H1 (cell line): ENCODE results near the gene TINAGL1.

ENCODE experiments used
- KDM5A ChIP-seq: fragments of 200-600 bp; IDR thresholded peaks from 2 replicates; pipeline ENCODE4 v1.7.1; 2012; ENCODE audit warnings: mild to moderate bottlenecking, low read length, inconsistent platforms, mixed read lengths
- SIX5 ChIP-seq: IDR thresholded peaks from 2 replicates; pipeline ENCODE4 v1.6.1; 2011; ENCODE audit warnings: mild to moderate bottlenecking, low read depth, low read length
- TAF1 ChIP-seq: IDR thresholded peaks from 2 replicates; pipeline ENCODE4 v1.6.1; 2011; ENCODE audit warnings: mild to moderate bottlenecking, low read depth, low read length
- ZNF274 ChIP-seq: IDR thresholded peaks from 2 replicates; pipeline ENCODE4 v1.7.0; 2012; ENCODE audit warnings: low read length, borderline replicate concordance; ENCODE audit errors: extremely low read depth
- TF ChIP-seq, protein P1 (sequence below), 3 experiments: IDR thresholded peaks; 1 replicate in 2 of 3; 2 replicates in 1 of 3; pipeline versions ENCODE4 v1.5.1 to v1.6.1; 2011; ENCODE audit warnings: low read length in 3 of 3, mild to moderate bottlenecking in 3 of 3, inconsistent platforms in 2 of 3, low read depth in 1 of 3, moderate library complexity in 1 of 3; ENCODE audit not compliant: insufficient read depth in 1 of 3; ENCODE audit errors: control extremely low read depth in 1 of 3
- TF ChIP-seq, protein P2 (sequence below): IDR thresholded peaks from 2 replicates; pipeline ENCODE4 v1.6.1; 2012; ENCODE audit warnings: low read length, inconsistent platforms

DNA sequence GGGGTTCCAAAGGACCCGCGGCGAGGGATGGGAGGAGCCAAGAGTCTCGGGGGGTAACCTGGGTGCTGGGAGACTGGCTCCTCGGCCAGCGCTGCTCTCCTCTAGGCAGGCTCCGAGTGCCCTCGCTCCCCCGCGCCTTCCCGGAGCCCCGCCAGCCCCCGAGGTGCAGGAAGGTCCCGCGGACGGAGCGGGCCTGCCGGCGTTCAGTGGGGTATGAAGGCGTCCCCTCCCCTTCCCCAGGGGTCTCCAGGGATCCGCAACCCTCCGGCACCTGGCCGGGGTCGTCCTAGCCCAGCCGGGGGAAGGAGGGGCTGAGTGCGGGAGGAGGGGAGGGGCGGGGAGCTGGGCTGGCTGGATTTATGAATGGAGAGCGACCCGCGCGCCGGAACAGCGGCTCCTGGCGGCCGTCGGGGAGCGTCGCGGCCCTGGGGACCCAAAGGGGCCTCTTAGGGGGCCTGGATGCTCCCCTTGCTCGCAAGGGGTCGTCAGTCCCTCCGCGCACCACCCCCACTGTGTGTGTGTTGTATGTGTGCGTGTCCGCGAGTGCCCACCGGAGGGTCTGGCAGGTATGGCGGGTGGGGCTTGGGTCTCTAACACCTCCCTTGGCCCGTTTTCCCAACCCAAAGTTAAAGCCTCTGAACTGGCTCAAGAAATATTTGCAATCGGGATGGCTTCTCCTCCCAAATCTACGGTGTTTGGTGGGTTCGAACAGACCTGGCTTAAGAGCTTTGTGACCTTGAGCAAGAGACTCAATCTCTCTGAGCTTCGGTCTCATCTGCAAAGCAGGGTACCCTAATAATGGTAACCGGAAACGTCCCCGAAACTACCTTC is 41.8 kb downstream of the TINAGL1 start:
- no peak for TF ChIP-seq ZNF274
- TF ChIP-seq SIX5: no peak
- TF ChIP-seq, protein P1, sequence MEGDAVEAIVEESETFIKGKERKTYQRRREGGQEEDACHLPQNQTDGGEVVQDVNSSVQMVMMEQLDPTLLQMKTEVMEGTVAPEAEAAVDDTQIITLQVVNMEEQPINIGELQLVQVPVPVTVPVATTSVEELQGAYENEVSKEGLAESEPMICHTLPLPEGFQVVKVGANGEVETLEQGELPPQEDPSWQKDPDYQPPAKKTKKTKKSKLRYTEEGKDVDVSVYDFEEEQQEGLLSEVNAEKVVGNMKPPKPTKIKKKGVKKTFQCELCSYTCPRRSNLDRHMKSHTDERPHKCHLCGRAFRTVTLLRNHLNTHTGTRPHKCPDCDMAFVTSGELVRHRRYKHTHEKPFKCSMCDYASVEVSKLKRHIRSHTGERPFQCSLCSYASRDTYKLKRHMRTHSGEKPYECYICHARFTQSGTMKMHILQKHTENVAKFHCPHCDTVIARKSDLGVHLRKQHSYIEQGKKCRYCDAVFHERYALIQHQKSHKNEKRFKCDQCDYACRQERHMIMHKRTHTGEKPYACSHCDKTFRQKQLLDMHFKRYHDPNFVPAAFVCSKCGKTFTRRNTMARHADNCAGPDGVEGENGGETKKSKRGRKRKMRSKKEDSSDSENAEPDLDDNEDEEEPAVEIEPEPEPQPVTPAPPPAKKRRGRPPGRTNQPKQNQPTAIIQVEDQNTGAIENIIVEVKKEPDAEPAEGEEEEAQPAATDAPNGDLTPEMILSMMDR (IDR thresholded peaks at IDR 0.05; ENCODE audit: control extremely low read depth in 1 of 3, insufficient read depth in 1 of 3, low read depth in 1 of 3, low read length in 3 of 3): peak; percentile 70 to 83 (median 74)
- TF ChIP-seq, protein P2, sequence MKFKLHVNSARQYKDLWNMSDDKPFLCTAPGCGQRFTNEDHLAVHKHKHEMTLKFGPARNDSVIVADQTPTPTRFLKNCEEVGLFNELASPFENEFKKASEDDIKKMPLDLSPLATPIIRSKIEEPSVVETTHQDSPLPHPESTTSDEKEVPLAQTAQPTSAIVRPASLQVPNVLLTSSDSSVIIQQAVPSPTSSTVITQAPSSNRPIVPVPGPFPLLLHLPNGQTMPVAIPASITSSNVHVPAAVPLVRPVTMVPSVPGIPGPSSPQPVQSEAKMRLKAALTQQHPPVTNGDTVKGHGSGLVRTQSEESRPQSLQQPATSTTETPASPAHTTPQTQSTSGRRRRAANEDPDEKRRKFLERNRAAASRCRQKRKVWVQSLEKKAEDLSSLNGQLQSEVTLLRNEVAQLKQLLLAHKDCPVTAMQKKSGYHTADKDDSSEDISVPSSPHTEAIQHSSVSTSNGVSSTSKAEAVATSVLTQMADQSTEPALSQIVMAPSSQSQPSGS: no peak
- no peak for TF ChIP-seq KDM5A
- no peak for TF ChIP-seq TAF1
